Activated CD4-positive, alpha-beta T cell treated with anti-CD3 and anti-CD28 coated beads for 36 hours (primary cell): ENCODE results near the gene CCDC142. TPM values are rescaled to one million over a fixed set of nuclear protein-coding genes. Genes with fewer than 3 reads are reported as not detected.
A peak's percentile ranks its signal among the peaks of the same experiment; 100 is the strongest.

Source experiments
- ATAC-seq: fragments of 200-7000 bp; cut with Tn5 transposase; one replicate; pipeline ENCODE4 v1.10.0; 2021; ENCODE audit warnings: mild to moderate bottlenecking, moderate library complexity
- CTCF ChIA-PET: fragments of 350-600 bp; sonication (Branson Sonifier 250); formaldehyde crosslinking; loops from one replicate; lab custom pipeline; 2021; ENCODE audit warnings: antibody characterized with exemption; lab: Charles Lee
- POLR2A ChIA-PET: fragments of 350-600 bp; sonication (Branson Sonifier 250); formaldehyde crosslinking; loops from one replicate; lab custom pipeline; 2021; ENCODE audit warnings: antibody characterized with exemption, inconsistent platforms; lab: Charles Lee
- DNase-seq: peaks from one replicate; pipeline ENCODE4 v3.0.0-alpha.2; 2020
- H3K27ac Mint-ChIP-seq: one replicate; pipeline ENCODE4 v1.8.0; 2021; ENCODE audit warnings: mixed read lengths
- H3K27me3 Mint-ChIP-seq: one replicate; pipeline ENCODE4 v1.8.0; 2021; ENCODE audit warnings: mixed read lengths
- H3K36me3 Mint-ChIP-seq: one replicate; pipeline ENCODE4 v1.8.0; 2021; ENCODE audit warnings: low read depth, mixed read lengths
- H3K4me1 Mint-ChIP-seq: one replicate; pipeline ENCODE4 v1.8.0; 2021; ENCODE audit warnings: mixed read lengths
- H3K4me3 Mint-ChIP-seq: one replicate; pipeline ENCODE4 v1.8.0; 2021; ENCODE audit warnings: mild to moderate bottlenecking, moderate library complexity, mixed read lengths
- H3K9me3 Mint-ChIP-seq: one replicate; pipeline ENCODE4 v1.8.0; 2021; ENCODE audit warnings: low read depth, mixed read lengths
- intact Hi-C, 2 experiments: fragments of 100-400 bp; cut with DNase I in 1 of 2; cut with micrococcal nuclease in 1 of 2; formaldehyde crosslinking; loops; one replicate each; pipeline versions ENCODE4 v1.14.2 to v1.15.1; 2022 to 2024; cut with DNase I, micrococcal nuclease
- total RNA-seq, 2 experiments: library from RNA; stranded (reverse); gene quantifications; one replicate each; pipeline ENCODE4 v1.2.3, GENCODE V29; 2021

CCDC142 gene
- total RNA-seq, 2 experiments from 2014 or later: 9.7 to 13.2 TPM

DNA sequence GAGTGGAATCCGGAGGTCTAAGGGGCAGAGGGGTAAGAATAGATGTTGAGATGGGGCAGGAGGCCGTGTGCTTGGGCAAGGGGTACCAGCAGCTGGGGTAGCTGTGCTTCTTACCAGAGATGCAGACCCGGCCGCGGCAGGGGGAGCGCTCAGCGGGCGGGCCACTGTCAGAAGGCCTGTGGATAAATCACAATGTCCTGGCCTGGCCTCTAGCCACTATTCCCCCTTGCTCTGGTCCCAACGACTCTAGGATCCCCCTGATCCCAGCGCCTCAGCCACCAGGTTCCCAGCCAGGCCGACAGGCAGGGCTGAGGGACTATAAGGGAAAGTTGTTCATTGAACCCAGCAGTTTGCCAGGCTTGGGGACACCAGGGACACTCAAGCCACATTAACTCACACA is 52.3 kb downstream of the CCDC142 start:
- CTCF ChIA-PET: interaction anchor here (0.6 to 1.4 kb wide), 2 partner anchors 10 to 295 kb away, joined by 3 to 6 read pairs; no protein-coding TSS in a partner anchor
- POLR2A ChIA-PET: no interaction called here
- Mint-ChIP-seq H3K9me3 (no peaks in the 10 kb centered on the region), H3K27me3 (no peaks in the 10 kb centered on the region), H3K4me1 (no peaks in the 10 kb centered on the region), H3K4me3 (no peak overlapping the region), H3K27ac (no peak overlapping the region), H3K36me3 (peaks cover 4% of the 10 kb centered on the region)
- ATAC-seq (no peak), DNase-seq (no peak)
- intact Hi-C loops: no loop called here

DNA sequence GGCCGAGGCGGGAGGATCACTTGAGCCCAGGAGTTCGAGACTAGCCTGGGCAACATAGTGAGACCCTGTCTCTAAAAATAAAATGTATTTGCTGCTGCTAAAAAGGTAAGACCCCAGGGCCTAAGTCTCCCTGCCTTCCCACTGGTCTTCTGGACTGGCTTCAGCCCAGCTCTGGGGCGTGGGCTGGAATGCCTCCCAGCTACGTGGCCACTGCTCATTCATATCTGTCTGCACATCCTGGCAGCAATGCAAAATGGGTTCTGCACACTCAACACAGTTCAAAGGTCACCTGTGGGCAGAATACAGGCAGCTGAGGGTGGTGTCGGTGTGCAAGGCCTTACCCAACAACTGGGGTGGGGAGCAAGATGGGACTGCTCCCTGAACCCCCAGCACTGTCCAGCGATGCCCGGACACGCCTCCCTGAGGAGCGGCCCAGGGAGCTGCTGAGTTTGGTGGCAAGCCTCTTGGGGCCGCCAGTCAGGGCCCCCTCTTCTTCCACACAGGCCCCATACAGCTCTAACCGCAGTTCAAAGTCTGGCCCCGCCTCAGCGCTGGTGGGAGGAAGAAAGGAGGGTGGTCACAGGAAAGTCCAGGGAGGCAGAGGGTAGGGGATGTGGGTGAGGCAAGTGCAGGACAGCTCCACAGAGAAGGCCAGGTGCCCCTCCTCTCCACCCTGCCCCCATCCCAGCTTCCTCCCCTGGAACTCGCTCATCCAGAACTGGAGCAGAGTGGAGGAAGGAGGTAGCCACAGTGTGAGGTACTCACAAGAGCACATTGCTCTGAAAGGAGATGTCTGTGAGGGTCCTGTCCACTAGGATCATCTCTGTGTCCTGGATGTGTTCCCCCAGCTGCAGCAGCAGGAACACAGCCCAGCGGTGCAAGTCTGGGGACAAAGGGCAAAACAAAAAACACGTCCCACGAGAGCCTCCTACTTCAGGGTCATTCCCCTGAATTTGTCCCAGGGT is 53.0 kb downstream of the CCDC142 start:
- Mint-ChIP-seq H3K27ac (no peak overlapping the region), H3K4me3 (no peak overlapping the region), H3K36me3 (peaks cover 7% of the 10 kb centered on the region), H3K4me1 (no peaks in the 10 kb centered on the region), H3K27me3 (no peaks in the 10 kb centered on the region), H3K9me3 (no peaks in the 10 kb centered on the region)
- POLR2A ChIA-PET: no interaction called here
- intact Hi-C loops: no loop called here
- CTCF ChIA-PET: interaction anchor here (1.1 kb wide), 1 partner anchor 25 kb away, joined by 3 read pairs; the partner anchor contains the start of gene INO80B
- DNase-seq: no peak
- peak; percentile 12 for ATAC-seq

DNA sequence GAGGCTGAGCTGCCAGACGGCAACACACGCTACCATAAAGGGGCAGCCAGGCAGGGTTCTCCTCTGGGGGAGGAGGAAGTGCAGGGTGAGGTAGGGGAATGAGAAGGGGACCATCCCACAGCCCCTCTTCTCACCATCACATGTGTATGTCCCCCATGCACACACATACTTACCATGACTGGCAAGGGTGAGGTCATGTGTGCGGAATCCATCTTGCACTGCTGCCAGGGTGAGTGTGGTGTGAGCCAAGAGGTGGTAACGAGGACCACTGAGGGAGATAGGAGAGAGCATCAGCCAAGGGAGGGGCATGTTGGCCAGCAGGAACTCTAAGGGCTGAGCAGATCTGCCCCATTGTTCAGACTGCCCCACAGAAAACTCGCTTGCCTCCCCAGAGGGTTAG is 54.1 kb downstream of the CCDC142 start:
- intact Hi-C loops: no loop called here

DNA sequence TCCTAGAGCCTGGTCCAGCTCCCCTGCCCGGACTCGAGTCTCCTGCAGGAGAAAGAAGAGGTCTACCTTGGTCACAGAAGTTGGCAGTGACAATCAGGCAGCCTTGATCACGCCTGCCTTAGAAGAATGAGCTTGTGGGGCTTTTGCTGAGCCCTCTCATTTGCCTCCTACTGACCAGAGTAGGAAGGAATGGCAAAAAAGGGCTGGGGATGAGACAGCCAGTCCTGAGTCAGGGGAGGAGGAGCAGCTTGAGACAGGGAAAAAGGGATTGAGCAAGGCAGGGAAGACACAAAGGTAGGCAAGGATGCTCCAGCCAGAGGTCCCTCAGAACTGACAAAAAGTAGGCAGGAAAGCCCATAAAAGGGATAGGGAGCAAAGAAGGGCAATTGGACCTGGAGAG is 55.2 kb downstream of the CCDC142 start:
- no peak overlapping the region for H3K27ac Mint-ChIP-seq

More for the DNA sequence above, 54.1 kb downstream of the CCDC142 start:
- Mint-ChIP-seq H3K4me1 (no peaks in the 10 kb centered on the region), H3K27me3 (no peaks in the 10 kb centered on the region), H3K4me3 (no peak overlapping the region), H3K27ac (no peak overlapping the region), H3K36me3 (peaks cover 13% of the 10 kb centered on the region), H3K9me3 (no peaks in the 10 kb centered on the region)
- DNase-seq (no peak), ATAC-seq (no peak)
- CTCF ChIA-PET: interaction anchor here (1.1 kb wide), 1 partner anchor 26 kb away, joined by 3 read pairs; the partner anchor contains the start of gene INO80B
- POLR2A ChIA-PET: no interaction called here

DNA sequence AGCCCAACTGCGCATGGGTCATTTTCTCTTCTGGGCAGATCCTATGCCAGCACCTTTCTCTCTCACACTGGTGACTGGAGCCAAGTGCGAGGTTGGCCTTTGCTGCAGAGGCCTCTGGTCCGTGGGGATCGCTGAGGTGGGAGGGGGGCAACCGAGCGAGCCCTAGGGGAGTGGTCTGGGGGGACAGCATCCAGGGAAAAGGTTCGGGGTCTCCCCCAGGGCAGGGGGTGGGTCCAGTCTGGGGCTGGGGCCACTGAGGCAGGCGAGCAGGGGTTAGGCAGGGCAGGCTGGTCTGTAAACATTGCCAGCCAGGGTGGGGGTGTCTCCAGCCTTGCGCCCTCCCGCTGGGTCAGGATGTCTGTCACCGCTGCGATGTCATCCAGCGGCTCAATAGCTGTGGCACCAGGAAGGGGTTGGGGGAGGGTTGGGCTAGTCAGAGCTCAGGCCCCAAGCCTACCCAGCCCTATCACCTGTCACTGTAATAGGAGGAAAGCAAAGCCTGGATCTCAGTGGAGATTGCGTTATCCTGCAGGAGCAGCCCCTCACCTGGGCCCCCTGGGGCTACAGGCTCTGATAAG is 56.5 kb downstream of the CCDC142 start:
- H3K27me3 Mint-ChIP-seq: no peaks in the 10 kb centered on the region
- ATAC-seq: no peak
- H3K36me3 Mint-ChIP-seq: peaks cover 23% of the 10 kb centered on the region
- POLR2A ChIA-PET: no interaction called here
- peaks cover 16% of the 10 kb centered on the region for H3K4me1 Mint-ChIP-seq
- no peak overlapping the region for H3K4me3 Mint-ChIP-seq
- no peak overlapping the region for H3K27ac Mint-ChIP-seq
- no peak for DNase-seq
- H3K9me3 Mint-ChIP-seq: no peaks in the 10 kb centered on the region
- CTCF ChIA-PET: no interaction called here
- intact Hi-C loops: no loop called here

More for the DNA sequence above, 55.2 kb downstream of the CCDC142 start:
- H3K4me1 Mint-ChIP-seq: peaks cover 11% of the 10 kb centered on the region
- H3K9me3 Mint-ChIP-seq: no peaks in the 10 kb centered on the region
- ChIA-PET CTCF (interaction anchor here (1.2 kb wide), 1 partner anchor 11 kb away, joined by 5 read pairs; no protein-coding TSS in a partner anchor), POLR2A (no interaction called here)
- peaks cover 23% of the 10 kb centered on the region for H3K36me3 Mint-ChIP-seq
- DNase-seq (no peak), ATAC-seq (no peak)
- intact Hi-C loops: no loop called here
- no peaks in the 10 kb centered on the region for H3K27me3 Mint-ChIP-seq
- H3K4me3 Mint-ChIP-seq: no peak overlapping the region

DNA sequence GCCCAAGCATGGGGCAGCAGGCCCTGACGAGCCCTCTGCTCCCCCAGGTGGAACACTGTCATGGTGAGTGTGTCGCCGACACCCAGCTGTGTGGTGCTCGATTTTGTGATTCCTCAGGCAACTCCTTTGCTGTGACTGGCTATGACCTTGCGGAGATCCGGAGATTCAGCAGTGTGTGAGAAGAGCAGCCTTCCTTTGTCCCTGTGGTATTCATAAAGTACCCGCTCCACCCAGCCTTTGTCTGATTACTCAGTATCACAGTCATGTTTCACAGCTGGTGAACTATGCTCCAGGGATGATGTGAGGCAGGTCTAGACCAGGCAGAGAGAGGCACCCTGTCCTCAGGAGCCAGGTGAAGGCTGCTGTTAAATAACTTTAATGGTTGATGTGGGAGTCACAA is 57.3 kb downstream of the CCDC142 start:
- CTCF ChIA-PET: no interaction called here
- H3K9me3 Mint-ChIP-seq: no peaks in the 10 kb centered on the region
- POLR2A ChIA-PET: no interaction called here

DNA sequence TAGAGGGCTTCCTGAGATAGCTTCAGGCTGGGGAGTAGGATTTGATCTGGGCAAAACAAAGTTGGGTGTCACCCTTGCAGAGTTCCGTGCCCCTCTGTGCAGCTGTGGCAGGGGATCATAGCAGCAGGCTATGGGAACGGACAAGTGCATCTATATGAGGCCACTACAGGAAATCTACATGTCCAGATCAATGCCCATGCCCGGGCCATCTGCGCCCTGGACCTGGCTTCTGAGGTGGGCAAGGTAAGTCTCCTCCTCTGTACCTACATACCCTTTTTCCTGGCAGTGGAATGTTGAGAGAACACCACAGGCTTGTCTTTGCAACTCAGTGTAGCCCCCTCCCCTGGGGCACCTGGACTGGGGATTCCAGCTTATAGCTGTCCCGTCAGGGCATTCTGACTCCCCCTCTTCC is 57.8 kb downstream of the CCDC142 start:
- ChIA-PET POLR2A (no interaction called here), CTCF (interaction anchor here (1.0 to 1.2 kb wide), 2 partner anchors 10 to 15 kb away, joined by 3 to 4 read pairs; no protein-coding TSS in a partner anchor)
- DNase-seq (no peak), ATAC-seq (no peak)
- Mint-ChIP-seq H3K36me3 (peaks cover 23% of the 10 kb centered on the region), H3K27me3 (no peaks in the 10 kb centered on the region), H3K4me1 (peaks cover 26% of the 10 kb centered on the region), H3K9me3 (no peaks in the 10 kb centered on the region), H3K4me3 (no peak overlapping the region), H3K27ac (no peak overlapping the region)
- intact Hi-C loops: no loop called here

More for the DNA sequence above, 57.3 kb downstream of the CCDC142 start:
- Mint-ChIP-seq H3K36me3 (peaks cover 23% of the 10 kb centered on the region), H3K27me3 (no peaks in the 10 kb centered on the region), H3K27ac (no peak overlapping the region), H3K4me3 (no peak overlapping the region), H3K4me1 (peaks cover 21% of the 10 kb centered on the region)
- intact Hi-C loops: no loop called here
- DNase-seq: no peak
- ATAC-seq: no peak

DNA sequence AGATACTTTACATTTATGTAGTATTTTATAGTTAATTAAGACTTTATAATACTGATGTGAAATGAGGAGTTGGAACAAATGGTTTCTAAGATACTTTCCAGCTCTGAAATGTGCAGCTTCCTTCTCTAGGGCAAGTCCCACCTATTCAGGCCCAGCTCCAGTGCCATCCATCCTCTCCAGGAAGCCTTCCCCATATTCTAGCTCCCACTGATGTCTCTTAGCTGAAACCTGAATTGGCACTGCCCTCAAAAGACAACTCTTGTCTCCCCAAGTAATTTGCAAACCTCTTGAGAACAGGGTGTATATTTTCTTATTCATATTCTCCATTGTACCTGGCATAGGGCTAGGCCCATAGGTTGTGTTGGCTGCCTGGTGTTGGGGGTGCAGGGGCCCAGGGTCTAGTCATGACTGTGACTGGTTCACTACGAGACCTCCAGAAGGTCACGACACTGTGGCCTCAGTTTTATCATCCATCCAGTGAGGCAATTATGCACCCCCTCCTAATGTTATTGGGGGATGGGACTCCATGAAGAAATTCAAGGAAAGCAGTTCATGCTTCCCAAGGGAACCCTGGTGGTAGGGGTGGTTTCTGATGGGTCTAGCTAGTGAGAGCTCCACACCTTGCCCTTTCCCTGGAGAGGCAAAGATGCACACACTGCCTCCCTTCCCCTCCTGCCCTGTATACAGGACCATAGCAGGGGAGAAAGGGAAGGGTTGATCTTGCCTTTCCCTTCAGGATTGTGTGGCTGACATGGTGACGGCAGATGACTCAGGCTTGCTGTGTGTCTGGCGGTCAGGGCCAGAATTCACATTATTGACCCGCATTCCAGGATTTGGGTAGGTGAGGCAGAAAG is 58.4 kb downstream of the CCDC142 start:
- intact Hi-C loops: no loop called here
- H3K27me3 Mint-ChIP-seq: no peaks in the 10 kb centered on the region
- no peak overlapping the region for H3K27ac Mint-ChIP-seq
- no peaks in the 10 kb centered on the region for H3K9me3 Mint-ChIP-seq
- H3K4me1 Mint-ChIP-seq: peaks cover 28% of the 10 kb centered on the region
- peaks cover 23% of the 10 kb centered on the region for H3K36me3 Mint-ChIP-seq
- ChIA-PET POLR2A (no interaction called here), CTCF (interaction anchor here (0.5 to 1.2 kb wide), 3 partner anchors 9 to 35 kb away, joined by 3 to 4 read pairs (median 3); no protein-coding TSS in a partner anchor)
- ATAC-seq (no peak), DNase-seq (no peak)
- H3K4me3 Mint-ChIP-seq: no peak overlapping the region

Other genes starting within 250 kb of the CCDC142 start
- gene SLC4A5, start 139.6 kb downstream of the CCDC142 start, total RNA-seq: 1 to 10 TPM; 2.2 to 2.7 TPM
- gene DCTN1, start 102.7 kb downstream of the CCDC142 start, total RNA-seq: 100 to 1,000 TPM in 1 of 2 experiments, 10 to 100 TPM in 1; 78.1 to 132 TPM
- gene C2orf81, start 61.4 kb downstream of the CCDC142 start, total RNA-seq: 1 to 10 TPM; 4.5 to 4.9 TPM
- gene WDR54, start 61.3 kb downstream of the CCDC142 start, total RNA-seq: 100 to 1,000 TPM; 103 to 119 TPM
- 1 to 10 TPM; 1.8 to 2.5 TPM for gene RTKN, start 41.1 kb downstream of the CCDC142 start, total RNA-seq
- gene INO80B, start 27.9 kb downstream of the CCDC142 start, total RNA-seq: 10 to 100 TPM; 24.2 to 25.6 TPM
- gene WBP1, start 24.6 kb downstream of the CCDC142 start, total RNA-seq: 10 to 100 TPM; 24.9 to 30.2 TPM
- gene MOGS, start 17.6 kb downstream of the CCDC142 start, total RNA-seq: 10 to 100 TPM; 44.2 to 48.9 TPM
- gene MRPL53, start 10.3 kb downstream of the CCDC142 start, total RNA-seq: 10 to 100 TPM; 87.4 to 88.5 TPM
- gene TTC31, start 83 bp upstream of the CCDC142 start, total RNA-seq: 10 to 100 TPM; 24.0 to 24.6 TPM
- under 1 TPM in 1 of 2 experiments, not detected in 1; 0.28 TPM for gene LBX2, start 16.6 kb upstream of the CCDC142 start, total RNA-seq
- 10 to 100 TPM; 21.7 to 28.7 TPM for gene PCGF1, start 24.7 kb upstream of the CCDC142 start, total RNA-seq
- gene TLX2, start 31.5 kb upstream of the CCDC142 start, total RNA-seq: under 1 TPM; 0.18 to 0.21 TPM
- under 1 TPM; 0.40 to 0.41 TPM for gene DQX1, start 43.2 kb upstream of the CCDC142 start, total RNA-seq
- 100 to 1,000 TPM in 1 of 2 experiments, 10 to 100 TPM in 1; 92.0 to 122 TPM for gene AUP1, start 46.7 kb upstream of the CCDC142 start, total RNA-seq
- gene HTRA2, start 46.9 kb upstream of the CCDC142 start, total RNA-seq: 10 to 100 TPM; 43.5 to 47.7 TPM
- gene LOXL3, start 70.9 kb upstream of the CCDC142 start, total RNA-seq: under 1 TPM; 0.86 to 0.96 TPM
- gene DOK1, start 71.7 kb upstream of the CCDC142 start, total RNA-seq: 10 to 100 TPM; 17.2 to 17.9 TPM
- under 1 TPM; 0.18 to 0.33 TPM for gene M1AP, start 165.3 kb upstream of the CCDC142 start, total RNA-seq
- gene SEMA4F, start 171.2 kb upstream of the CCDC142 start, total RNA-seq: 1 to 10 TPM; 5.7 to 7.4 TPM